OCI-LY7 (cell line): Measurements from ENCODE around the gene NAA20.

Source experiments
- EZH2phosphoT487 ChIP-seq: fragments of 200-600 bp; sonication (generic); IDR thresholded peaks from 2 replicates; pipeline ENCODE4 v1.6.1; 2018; ENCODE audit warnings: low read depth, borderline replicate concordance, mild to moderate bottlenecking, mixed run types, antibody characterized with exemption, low read length, moderate library complexity, mixed read lengths
- TF ChIP-seq, protein P1 (sequence below): fragments of 200-600 bp; sonication (generic); conservative IDR thresholded peaks from 2 replicates; pipeline ENCODE4 v1.5.1; 2014; ENCODE audit warnings: mild to moderate bottlenecking, antibody characterized with exemption, low read length, moderate library complexity, mixed read lengths

DNA sequence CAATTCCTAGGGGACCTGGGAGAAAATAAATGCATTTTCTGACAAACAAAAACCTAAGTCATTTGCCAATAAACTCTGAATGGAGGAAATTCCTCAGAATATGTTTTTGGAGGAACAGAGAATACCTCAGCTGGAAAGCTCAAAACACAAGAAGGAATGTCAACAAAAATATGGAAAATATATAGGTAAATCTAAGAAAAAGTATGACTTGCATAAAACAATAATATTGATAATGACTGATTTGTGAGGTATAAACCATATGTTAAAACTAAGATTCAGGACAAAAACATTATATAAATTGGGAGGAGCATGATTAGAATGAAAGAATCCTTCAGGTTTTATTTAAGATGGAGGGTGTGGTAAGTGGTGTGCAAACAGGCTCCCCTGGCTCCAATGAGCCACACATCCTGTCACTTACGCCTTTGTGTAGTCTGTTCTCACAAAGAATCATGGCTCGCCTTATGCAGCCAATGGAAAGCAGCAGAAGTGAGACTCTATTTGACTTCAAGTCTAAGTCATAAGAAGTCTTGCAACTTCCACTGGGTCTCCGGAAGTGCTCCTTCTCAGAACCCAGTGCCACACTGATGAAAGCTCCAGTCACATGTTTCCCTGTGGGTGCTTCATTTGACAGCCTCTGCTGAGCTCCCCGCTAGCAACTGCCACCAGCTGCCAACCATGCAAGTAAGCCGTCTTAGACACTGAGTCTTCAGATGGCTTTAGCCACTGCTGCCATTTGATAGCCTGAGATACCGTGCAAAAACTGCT is 43.3 kb downstream of the NAA20 start:
- TF ChIP-seq, protein P1, sequence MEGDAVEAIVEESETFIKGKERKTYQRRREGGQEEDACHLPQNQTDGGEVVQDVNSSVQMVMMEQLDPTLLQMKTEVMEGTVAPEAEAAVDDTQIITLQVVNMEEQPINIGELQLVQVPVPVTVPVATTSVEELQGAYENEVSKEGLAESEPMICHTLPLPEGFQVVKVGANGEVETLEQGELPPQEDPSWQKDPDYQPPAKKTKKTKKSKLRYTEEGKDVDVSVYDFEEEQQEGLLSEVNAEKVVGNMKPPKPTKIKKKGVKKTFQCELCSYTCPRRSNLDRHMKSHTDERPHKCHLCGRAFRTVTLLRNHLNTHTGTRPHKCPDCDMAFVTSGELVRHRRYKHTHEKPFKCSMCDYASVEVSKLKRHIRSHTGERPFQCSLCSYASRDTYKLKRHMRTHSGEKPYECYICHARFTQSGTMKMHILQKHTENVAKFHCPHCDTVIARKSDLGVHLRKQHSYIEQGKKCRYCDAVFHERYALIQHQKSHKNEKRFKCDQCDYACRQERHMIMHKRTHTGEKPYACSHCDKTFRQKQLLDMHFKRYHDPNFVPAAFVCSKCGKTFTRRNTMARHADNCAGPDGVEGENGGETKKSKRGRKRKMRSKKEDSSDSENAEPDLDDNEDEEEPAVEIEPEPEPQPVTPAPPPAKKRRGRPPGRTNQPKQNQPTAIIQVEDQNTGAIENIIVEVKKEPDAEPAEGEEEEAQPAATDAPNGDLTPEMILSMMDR: no peak
- TF ChIP-seq EZH2phosphoT487: no peak
